GM20431 (cell line): Measurements from ENCODE around the gene TMEM37.

ENCODE experiments used
- in situ Hi-C: fragments of 300-500 bp; cut with MseI, MboI; formaldehyde crosslinking; loops from one replicate; pipeline ENCODE4 v1.15.0; 2020; ENCODE audit warnings: low sequenced_read_pairs; ENCODE audit not compliant: unreplicated experiment

Gene TMEM37

DNA sequence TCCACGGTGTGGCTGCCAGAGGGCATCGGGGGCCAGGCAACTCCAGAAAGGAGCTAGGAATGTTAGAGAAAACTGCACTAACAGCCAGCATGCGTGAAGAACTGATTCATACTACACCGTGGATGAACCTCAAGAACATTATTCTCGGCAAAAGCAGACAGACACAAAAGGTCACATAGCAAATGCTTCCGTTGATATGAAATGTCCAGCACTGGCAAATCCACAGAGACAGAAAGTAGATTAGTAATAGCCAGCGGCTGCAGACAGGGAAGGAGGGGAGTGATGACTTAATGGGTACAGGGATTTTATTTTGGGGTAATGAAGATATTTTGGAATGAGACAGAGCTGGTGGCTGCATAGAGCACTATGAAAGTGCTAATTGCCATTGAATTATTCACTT lies 55.2 kb downstream of the TMEM37 start:
- in situ Hi-C loops: no loop called here

DNA sequence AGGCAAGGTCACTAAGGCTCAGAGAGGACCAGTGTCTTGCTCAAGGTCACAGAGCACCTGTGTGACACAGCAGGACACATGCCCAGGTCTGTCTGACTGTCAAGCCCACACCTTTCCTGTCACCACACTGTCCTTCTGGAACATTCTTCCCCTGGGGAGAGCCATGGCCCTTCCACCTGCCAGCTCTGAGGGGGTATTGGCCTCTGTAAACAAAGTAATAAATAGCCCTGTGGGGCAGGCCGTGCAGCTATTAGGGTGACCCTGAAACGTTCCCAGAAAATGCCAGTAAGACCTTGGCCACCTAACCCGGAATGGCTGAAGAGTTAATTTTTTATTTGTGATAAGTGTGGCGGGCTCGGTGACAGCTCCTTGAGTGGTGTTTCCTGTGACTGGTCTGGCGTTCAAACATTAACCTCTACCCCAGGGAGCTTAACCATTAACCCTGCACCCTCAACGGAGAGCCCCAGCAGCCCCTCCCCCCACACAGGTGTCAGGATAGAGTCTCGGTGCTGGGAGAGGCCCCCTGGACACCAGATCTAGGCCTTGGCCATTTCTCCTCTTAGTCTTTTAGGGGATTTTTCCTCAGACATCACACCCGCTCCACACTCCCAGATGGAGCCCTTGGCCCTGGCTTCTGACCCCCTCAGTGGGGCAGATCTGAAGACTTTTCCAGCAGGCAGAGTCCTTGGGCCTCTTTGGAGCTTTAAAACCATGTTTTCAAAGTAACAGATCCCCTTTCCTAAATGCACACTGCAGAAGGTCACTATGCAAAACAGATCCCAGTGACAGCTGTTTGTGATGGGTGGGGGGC lies 56.0 kb downstream of the TMEM37 start:
- in situ Hi-C loops: no loop called here
